HG02938 (cell line): ENCODE data around the gene EPOP.
"Not testable (repeated sequence)": the region's sequence is repeated elsewhere in the genome, so short reads cannot be mapped to it uniquely, and the experiment has no call there.

Source experiments
- ATAC-seq: cut with Tn5 transposase; IDR thresholded peaks from one replicate; pipeline ENCODE4 v1.9.1; 2021; ENCODE audit warnings: mild to moderate bottlenecking, moderate library complexity; ENCODE audit not compliant: unreplicated experiment

Gene EPOP

GRCh38 chr17:38654411-38655398 lies 20.1 kb downstream of the EPOP start:
- ATAC-seq, result no peak

- ATAC-seq, result no peak
Measured at GRCh38 chr17:38653679-38654078, 21.1 kb downstream of the EPOP start.

DNA sequence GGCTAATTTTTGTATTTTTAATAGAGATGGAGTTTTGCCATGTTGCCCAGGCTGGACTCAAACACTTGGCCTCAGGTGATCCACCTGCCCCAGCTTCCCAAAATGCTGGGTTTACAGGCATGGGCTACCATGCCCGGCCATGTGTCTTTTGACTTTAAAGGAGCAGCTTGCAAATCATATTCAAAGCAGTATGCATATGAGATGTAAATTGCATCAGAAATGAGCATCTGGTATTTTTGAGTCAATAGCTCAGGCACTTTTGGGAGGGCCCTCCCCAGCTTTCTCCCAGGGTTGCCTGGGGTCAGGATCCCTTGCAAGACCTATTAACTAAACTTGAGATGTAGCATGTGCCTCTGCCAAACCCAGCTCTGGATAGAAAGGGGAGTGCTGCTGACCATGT lies 21.5 kb downstream of the EPOP start:
- no peak for ATAC-seq

DNA sequence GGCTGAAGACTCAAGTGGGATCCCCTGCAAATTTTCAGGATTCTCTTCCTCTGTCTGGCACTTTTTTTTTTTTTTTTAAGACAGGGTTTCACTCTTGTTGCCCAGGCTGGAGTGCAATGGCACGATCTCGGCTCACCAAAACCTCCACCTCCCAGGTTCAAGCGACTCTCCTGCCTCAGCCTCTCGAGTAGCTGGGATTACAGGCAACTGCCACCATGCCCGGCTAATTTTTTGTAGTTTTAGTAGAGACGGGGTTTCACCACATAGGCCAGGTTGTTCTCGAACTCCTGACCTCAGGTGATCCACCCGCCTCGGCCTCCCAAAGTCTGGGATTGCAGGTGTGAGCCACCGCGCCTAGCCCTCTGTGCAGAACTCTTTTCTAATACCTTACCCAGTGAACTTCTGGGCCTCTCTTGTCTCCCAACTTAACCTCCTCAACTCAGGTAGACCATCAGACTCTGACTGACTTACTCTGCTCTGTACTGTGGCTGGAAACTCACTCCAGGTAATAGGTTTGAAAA lies 24.0 kb downstream of the EPOP start:
- ATAC-seq, result not testable (repeated sequence)

DNA sequence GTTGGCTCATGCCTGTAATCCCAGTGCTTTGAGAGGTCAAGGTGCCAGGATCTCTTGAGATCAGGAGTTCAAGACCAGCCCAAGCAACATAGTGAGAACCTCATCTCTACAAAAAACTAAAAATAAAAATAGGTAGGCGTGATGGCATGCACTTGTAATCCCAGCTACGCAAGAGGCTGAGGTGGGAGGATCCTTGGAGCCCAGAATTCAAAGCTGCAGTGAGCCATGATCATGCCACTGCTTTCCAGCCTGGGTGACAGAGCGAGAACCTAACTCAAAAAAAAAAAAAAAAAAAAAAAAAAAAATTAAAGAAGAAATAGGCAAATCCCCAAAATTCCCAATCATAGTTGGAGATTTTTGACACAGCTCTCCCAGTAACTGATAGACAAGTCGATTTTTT lies 36.8 kb downstream of the EPOP start:
- ATAC-seq, result no peak

DNA sequence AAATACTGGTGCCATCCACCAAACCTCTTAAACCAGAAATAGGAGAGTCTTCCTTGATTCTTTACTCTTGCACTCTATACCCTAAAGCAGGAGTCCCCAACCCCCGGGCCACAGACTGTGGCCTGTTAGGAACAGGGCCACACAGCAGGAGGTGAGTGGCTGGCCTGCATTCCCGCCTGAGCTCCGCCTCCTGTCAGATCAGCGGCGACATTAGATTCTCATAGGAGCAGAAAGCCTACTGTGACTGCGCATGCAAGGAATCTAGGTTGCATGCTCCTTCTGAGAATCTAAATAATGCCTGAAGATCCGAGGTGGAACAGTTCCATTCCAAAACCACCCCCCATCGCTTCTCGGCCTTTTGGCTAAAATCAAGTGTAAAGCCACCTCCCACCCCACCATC lies 38.7 kb downstream of the EPOP start:
- no peak for ATAC-seq

DNA sequence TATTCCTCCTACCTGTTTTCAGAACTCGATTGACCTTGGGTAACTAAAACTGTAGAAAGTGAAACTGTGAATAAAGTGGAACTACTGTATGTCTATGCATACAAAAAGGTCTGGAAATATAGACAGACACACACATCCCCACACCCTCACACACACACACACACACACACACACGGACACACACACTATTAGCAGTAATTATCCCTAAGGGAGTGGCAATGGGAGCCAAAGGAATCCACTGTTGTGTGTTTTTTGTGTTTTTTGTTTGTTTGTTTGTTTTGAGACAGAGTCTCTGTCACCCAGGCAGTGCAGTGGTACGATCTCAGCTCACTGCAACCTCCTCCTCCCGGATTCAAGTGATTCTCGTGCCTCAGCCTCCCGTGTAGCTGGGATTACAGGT lies 42.4 kb downstream of the EPOP start:
- no peak for ATAC-seq

- ATAC-seq, result no peak
Measured at GRCh38 chr17:38628441-38628840, 46.3 kb downstream of the EPOP start.

GRCh38 chr17:38627957-38628356 lies 46.8 kb downstream of the EPOP start:
- no peak for ATAC-seq

- not testable (repeated sequence) for ATAC-seq
Measured at GRCh38 chr17:38626606-38627226, 48.0 kb downstream of the EPOP start.

- ATAC-seq, result no peak
Measured at GRCh38 chr17:38625482-38625881, 49.3 kb downstream of the EPOP start.

DNA sequence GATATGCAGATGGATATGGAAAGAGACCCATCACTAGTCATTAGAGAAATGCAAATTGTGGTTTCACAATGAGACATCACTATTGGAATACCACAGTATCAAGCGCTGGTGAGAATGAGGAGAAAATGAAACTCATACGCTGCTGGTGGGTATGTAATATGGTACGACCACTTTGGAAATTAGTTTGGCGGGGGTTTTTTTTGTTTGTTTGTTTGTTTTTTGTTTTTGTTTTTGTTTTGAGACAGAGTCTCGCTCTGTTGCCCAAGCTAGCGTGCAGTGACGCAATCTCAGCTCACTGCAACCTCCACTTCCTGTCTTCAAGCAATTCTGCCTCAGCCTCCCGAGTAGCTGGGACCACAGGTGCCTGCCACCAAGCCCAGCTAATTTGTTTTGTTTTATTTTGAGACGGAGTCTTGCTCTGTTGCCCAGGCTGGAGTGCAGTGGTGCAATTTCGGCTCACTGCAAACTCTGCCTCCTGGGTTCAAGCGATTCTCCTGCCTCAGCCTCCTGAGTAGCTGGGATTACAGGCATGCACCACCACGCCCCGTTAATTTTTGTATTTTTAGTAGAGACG lies 49.9 kb downstream of the EPOP start:
- not testable (repeated sequence) for ATAC-seq
